Neural crest cell (in vitro differentiated cells): ENCODE results near the gene OPRD1. TPM values are rescaled to one million over a fixed set of nuclear protein-coding genes. Genes with fewer than 3 reads are reported as not detected.
"Not testable (repeated sequence)": the region's sequence is repeated elsewhere in the genome, so short reads cannot be mapped to it uniquely, and the experiment has no call there.

ENCODE experiments used
- DNase-seq: peaks from one replicate; pipeline ENCODE4 v3.0.0; 2021; ENCODE audit warnings: low read depth, mixed read lengths, low spot score
- H3K27ac Mint-ChIP-seq: one replicate; pipeline ENCODE4 v1.8.0; 2021; ENCODE audit warnings: mild to moderate bottlenecking, mixed read lengths; ENCODE audit not compliant: unreplicated experiment
- H3K27me3 Mint-ChIP-seq: 2 replicates; pipeline ENCODE4 v1.8.0; 2021; ENCODE audit warnings: low read depth, mild to moderate bottlenecking, mixed read lengths
- H3K36me3 Mint-ChIP-seq: 2 replicates; pipeline ENCODE4 v1.8.0; 2021; ENCODE audit warnings: low read depth, mild to moderate bottlenecking, mixed read lengths
- H3K4me1 Mint-ChIP-seq: 2 replicates; pipeline ENCODE4 v1.8.0; 2021; ENCODE audit warnings: mixed read lengths
- H3K4me3 Mint-ChIP-seq: one replicate; pipeline ENCODE4 v1.8.0; 2021; ENCODE audit warnings: mild to moderate bottlenecking, mixed read lengths
- H3K9me3 Mint-ChIP-seq: 2 replicates; pipeline ENCODE4 v1.8.0; 2021; ENCODE audit warnings: mixed read lengths
- total RNA-seq: library from RNA; stranded (reverse); gene quantifications from 2 replicates; pipeline ENCODE4 v1.2.1, GENCODE V29; 2021
- TF ChIP-seq, protein P1 (sequence below): fragments of 200-600 bp; sonication (generic); conservative IDR thresholded peaks from 2 replicates; pipeline ENCODE4 v1.5.0; 2021; ENCODE audit warnings: antibody characterized with exemption, mild to moderate bottlenecking

OPRD1 gene
- total RNA-seq, 1 donor from 2014 or later = 3.9 TPM

DNA sequence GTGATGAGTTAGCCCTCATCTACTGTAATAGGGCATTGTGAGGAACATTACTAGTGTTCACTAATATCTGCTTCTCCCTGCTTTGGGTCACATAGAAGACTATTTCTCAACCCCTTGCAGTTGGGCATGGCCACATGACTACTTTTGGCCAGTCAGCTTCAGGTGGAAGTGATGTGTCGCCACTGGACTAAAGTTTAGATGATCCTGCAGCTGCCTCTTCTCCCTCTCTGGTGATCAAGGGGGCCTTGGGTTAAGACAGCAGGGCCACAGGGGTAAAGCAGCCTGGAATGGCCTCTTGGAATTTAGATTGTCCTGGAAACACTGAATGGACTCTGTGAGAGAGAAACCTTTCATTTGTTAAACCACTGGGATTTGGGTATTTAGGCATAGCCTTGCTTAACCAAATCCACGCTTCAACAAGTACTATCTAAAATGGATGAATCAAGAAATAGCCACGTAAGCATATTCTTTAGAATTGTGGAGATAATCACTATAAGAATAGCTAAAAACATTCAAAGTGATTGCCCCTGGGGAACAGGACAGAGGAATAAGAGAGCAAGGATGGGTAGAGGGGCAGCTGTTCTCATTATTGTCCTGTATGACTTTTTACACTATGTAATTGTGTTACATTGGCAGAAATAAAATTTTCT is 41.2 kb downstream of the OPRD1 start:
- Mint-ChIP-seq H3K9me3 (no peaks in the 10 kb centered on the region), H3K27ac (no peak overlapping the region), H3K36me3 (no peaks in the 10 kb centered on the region), H3K4me1 (peaks cover 13% of the 10 kb centered on the region), H3K4me3 (no peak overlapping the region), H3K27me3 (no peaks in the 10 kb centered on the region)
- DNase-seq = no peak
- TF ChIP-seq, protein P1, sequence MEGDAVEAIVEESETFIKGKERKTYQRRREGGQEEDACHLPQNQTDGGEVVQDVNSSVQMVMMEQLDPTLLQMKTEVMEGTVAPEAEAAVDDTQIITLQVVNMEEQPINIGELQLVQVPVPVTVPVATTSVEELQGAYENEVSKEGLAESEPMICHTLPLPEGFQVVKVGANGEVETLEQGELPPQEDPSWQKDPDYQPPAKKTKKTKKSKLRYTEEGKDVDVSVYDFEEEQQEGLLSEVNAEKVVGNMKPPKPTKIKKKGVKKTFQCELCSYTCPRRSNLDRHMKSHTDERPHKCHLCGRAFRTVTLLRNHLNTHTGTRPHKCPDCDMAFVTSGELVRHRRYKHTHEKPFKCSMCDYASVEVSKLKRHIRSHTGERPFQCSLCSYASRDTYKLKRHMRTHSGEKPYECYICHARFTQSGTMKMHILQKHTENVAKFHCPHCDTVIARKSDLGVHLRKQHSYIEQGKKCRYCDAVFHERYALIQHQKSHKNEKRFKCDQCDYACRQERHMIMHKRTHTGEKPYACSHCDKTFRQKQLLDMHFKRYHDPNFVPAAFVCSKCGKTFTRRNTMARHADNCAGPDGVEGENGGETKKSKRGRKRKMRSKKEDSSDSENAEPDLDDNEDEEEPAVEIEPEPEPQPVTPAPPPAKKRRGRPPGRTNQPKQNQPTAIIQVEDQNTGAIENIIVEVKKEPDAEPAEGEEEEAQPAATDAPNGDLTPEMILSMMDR = no peak

DNA sequence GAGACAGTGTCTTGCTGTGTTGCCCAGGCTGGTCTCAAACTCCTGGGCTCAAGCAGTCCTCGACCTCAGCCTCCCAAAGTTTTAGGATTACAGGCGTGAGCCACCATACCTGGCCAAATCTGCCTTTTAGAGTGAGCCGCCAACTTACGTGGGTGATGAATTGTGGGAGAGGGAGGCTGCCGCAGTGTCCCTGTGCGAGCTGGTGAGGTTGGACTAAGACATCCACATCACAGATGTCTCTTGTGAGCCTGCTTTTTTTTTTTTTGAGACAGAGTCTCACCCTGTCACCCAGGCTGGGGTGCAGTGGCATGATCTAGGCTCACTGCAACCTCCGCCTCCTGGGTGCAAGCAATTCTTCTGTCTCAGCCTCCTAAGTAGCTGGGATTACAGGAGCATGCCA is 42.4 kb downstream of the OPRD1 start:
- not testable (repeated sequence) for DNase-seq, H3K36me3 Mint-ChIP-seq, H3K27me3 Mint-ChIP-seq, H3K9me3 Mint-ChIP-seq, H3K4me3 Mint-ChIP-seq, H3K27ac Mint-ChIP-seq
- peaks cover 13% of the 10 kb centered on the region for H3K4me1 Mint-ChIP-seq

DNA sequence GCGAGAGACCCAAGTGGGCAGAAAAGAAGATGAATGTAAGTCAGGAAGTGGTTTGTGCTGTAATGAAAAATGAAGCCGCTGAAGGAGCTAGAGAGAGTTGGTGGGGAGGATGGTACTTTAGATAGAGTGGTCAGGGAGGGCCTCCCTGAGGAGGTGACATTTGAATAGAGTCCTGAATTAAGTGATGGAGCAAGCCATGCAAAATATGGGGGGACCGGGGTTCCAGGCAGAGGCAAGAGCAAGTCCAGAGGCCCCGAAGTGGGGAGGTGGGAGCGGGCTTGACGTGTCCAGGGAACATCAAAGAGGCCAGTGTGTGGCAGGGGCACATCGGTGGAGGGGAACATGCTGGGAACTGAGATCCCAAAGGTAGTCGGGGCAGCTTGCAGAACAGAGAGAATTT is 43.1 kb downstream of the OPRD1 start:
- DNase-seq = no peak
- H3K4me1 Mint-ChIP-seq = peaks cover 13% of the 10 kb centered on the region
- H3K9me3 Mint-ChIP-seq = no peaks in the 10 kb centered on the region
- H3K36me3 Mint-ChIP-seq = no peaks in the 10 kb centered on the region
- no peak overlapping the region for H3K27ac Mint-ChIP-seq
- H3K4me3 Mint-ChIP-seq = no peak overlapping the region
- H3K27me3 Mint-ChIP-seq = no peaks in the 10 kb centered on the region
- TF ChIP-seq, protein P1 = no peak

DNA sequence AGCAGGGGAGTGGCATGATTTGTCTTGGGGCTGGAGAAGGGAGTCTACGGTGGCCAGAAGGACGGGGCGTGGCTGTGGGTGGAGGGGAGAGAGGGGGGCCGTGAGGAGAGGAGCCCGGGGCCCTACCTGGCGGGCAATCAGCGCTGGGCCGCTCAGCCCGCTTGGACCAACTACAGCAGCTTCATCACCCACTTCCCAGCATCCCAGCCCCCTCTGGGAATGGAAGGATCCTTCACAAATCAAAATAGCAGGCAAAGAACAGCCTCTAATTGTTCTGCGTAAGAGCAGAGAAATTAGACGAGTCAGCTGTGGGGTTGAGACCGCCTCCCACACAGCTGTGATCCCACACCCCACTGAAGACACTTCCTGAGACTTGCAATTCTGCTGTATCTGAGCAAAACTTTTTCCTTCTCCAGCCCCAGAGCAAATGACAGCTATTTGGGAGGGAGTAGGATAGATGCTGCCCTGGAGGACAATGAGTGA is 43.5 kb downstream of the OPRD1 start:
- TF ChIP-seq, protein P1 = no peak
- no peaks in the 10 kb centered on the region for H3K9me3 Mint-ChIP-seq
- no peak for DNase-seq
- H3K27me3 Mint-ChIP-seq = no peaks in the 10 kb centered on the region
- no peak overlapping the region for H3K27ac Mint-ChIP-seq
- no peaks in the 10 kb centered on the region for H3K36me3 Mint-ChIP-seq
- peaks cover 13% of the 10 kb centered on the region for H3K4me1 Mint-ChIP-seq
- H3K4me3 Mint-ChIP-seq = no peak overlapping the region

DNA sequence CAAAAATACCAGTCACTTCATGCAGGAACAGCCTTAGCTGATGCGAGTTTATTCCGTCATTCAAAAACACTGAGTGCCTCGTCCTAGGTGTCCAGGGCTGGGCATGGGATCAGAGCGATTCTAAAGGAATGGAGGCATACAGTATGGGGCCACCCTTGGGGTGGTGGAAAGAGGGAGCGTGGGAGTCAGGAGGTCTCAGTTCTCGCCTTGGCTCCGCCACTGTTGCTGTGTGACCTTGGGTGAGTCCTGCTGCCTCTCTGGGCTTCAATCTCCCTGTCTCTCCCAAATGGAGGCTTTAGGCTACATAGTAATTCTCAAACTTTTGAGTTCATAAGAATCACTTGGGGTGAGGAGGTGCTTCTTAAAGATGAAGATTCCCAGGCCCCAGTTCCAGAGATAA is 44.0 kb downstream of the OPRD1 start:
- Mint-ChIP-seq H3K4me3 (no peak overlapping the region), H3K4me1 (peaks cover 13% of the 10 kb centered on the region), H3K27me3 (no peaks in the 10 kb centered on the region), H3K36me3 (no peaks in the 10 kb centered on the region), H3K9me3 (no peaks in the 10 kb centered on the region), H3K27ac (no peak overlapping the region)
- TF ChIP-seq, protein P1 = no peak
- DNase-seq = no peak

DNA sequence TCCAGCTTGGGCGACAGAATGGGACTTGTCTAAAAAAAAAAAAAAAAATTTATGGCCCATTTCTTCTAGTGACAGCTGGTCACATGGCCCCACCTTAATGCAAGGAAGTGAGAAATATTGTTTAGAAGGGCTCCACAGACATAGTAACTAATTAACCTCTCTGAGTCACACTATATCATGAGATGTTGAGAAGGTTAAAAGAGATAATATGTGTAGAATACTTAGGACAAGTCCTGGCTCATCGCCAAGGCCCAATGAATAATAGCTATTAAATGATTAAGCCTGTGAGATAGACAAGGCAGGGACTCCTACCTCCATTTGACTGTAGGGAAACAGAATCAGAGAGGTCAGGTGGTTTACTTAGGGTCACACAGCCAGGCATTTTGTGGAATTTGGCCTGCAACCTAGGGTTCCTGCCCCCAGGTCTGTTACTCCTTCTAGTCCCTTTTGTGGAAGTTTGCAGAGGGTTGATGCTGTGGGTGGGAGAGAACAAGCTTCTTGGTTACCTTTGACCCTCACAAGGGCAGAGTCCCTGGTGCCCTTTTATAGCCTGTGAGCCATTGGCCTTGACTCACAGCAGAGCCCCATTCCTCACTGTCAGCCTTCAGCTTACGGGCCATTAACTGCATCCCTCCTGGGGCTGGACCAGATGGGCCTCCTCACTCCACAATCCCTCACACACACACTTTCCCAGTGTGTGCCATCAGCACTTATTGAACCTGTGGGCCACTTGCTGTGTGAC is 48.5 kb downstream of the OPRD1 start:
- Mint-ChIP-seq H3K4me3 (no peak overlapping the region), H3K4me1 (peaks cover 19% of the 10 kb centered on the region), H3K27ac (no peak overlapping the region), H3K27me3 (no peaks in the 10 kb centered on the region), H3K9me3 (no peaks in the 10 kb centered on the region), H3K36me3 (no peaks in the 10 kb centered on the region)
- TF ChIP-seq, protein P1 = no peak
- no peak for DNase-seq
